HepG2 (cell line): ENCODE data around the gene FAM219A. TPM values are rescaled to one million over a fixed set of nuclear protein-coding genes. Genes with fewer than 3 reads are reported as not detected.

Source experiments
- AHDC1 ChIP-seq: sonication (generic); formaldehyde crosslinking; IDR thresholded peaks from 2 replicates; pipeline ENCODE4 v1.5.1; 2020; ENCODE audit warnings: mild to moderate bottlenecking, missing genetic modification reagents, borderline replicate concordance
- AKNA ChIP-seq: sonication (generic); formaldehyde crosslinking; IDR thresholded peaks from 2 replicates; pipeline ENCODE4 v1.4.0; 2020; ENCODE audit warnings: missing genetic modification reagents, borderline replicate concordance
- BHLHE40 ChIP-seq: IDR thresholded peaks from 2 replicates; pipeline ENCODE4 v1.6.1; 2011; ENCODE audit warnings: low read length, improper control_type of control experiment
- CBX1 ChIP-seq: IDR thresholded peaks from one replicate; pipeline ENCODE4 v1.6.1; 2016; ENCODE audit warnings: antibody characterized with exemption, low read depth
- EEA1 ChIP-seq: sonication (generic); formaldehyde crosslinking; IDR thresholded peaks from 2 replicates; pipeline ENCODE4 v1.5.1; 2020; ENCODE audit warnings: mild to moderate bottlenecking, missing genetic modification reagents, borderline replicate concordance
- EP300 ChIP-seq, 3 experiments: sonication (generic) in 1 of 3; formaldehyde crosslinking in 1 of 3; IDR thresholded peaks; 2 replicates each; pipeline versions ENCODE4 v1.5.1 to v1.6.1; 2011 to 2020; ENCODE audit warnings: low read depth in 2 of 3, low read length in 2 of 3, borderline replicate concordance in 1 of 3, improper control_type of control experiment in 1 of 3, mild to moderate bottlenecking in 1 of 3, missing genetic modification reagents in 1 of 3, moderate library complexity in 1 of 3
- FOXA3 ChIP-seq: IDR thresholded peaks from 2 replicates; pipeline ENCODE4 v1.6.1; 2016; ENCODE audit warnings: missing genetic modification reagents, missing compliant biosample characterization
- GLI4 ChIP-seq: sonication (generic); formaldehyde crosslinking; IDR thresholded peaks from 2 replicates; pipeline ENCODE4 v1.5.1; 2020; ENCODE audit warnings: missing genetic modification reagents, mild to moderate bottlenecking, moderate library complexity, borderline replicate concordance
- MBD4 ChIP-seq: IDR thresholded peaks from 2 replicates; pipeline ENCODE4 v1.6.1; 2012; ENCODE audit warnings: low read length, inconsistent platforms, borderline replicate concordance
- TARDBP ChIP-seq: sonication (generic); formaldehyde crosslinking; IDR thresholded peaks from 2 replicates; pipeline ENCODE4 v1.8.0; 2022; ENCODE audit warnings: mild to moderate bottlenecking, missing genetic modification reagents
- ZNF33A ChIP-seq: sonication (generic); formaldehyde crosslinking; IDR thresholded peaks from 2 replicates; pipeline ENCODE4 v1.5.1; 2020; ENCODE audit warnings: missing genetic modification reagents, mild to moderate bottlenecking, moderate library complexity, borderline replicate concordance
- ZNF446 ChIP-seq: sonication (generic); formaldehyde crosslinking; IDR thresholded peaks from 2 replicates; pipeline ENCODE4 v1.5.0; 2020; ENCODE audit warnings: mild to moderate bottlenecking, missing genetic modification reagents
- polyA plus RNA-seq, 8 experiments: library from polyadenylated mRNA; depleted of rRNA in 3 of 8; stranded (reverse) in 7 of 8; unstranded in 1 of 8; fragments of >200 nt; fragmentation: Illumina TruSeq in 4 of 8; extraction: Trizol in 4 of 8; gene quantifications; 2 replicates each; pipeline versions ENCODE4 v1.2.1 to v1.2.3, GENCODE V29; 2011 to 2016; ENCODE audit warnings: low read depth in 4 of 8, missing spikeins in 1 of 8, mixed read lengths in 1 of 8; ENCODE audit not compliant: insufficient read depth in 1 of 8
- total RNA-seq, 5 experiments: library from RNA; depleted of rRNA; stranded (reverse); fragments of >200 nt; fragmentation: Illumina TruSeq; extraction: Trizol; gene quantifications; 2 replicates each; pipeline ENCODE4 v1.2.3, GENCODE V29; 2016; ENCODE audit warnings: low read depth in 1 of 5
- TF ChIP-seq, protein P1 (sequence below): sonication (generic); formaldehyde crosslinking; IDR thresholded peaks from 2 replicates; pipeline ENCODE4 v1.4.0; 2020; ENCODE audit warnings: missing genetic modification reagents

Gene FAM219A
- total and polyA plus RNA-seq, 2 of the 13 experiments (the other 11 are each of a cell fraction or from before 2014, with no cell fraction given), result 3.9 to 6.4 TPM

DNA sequence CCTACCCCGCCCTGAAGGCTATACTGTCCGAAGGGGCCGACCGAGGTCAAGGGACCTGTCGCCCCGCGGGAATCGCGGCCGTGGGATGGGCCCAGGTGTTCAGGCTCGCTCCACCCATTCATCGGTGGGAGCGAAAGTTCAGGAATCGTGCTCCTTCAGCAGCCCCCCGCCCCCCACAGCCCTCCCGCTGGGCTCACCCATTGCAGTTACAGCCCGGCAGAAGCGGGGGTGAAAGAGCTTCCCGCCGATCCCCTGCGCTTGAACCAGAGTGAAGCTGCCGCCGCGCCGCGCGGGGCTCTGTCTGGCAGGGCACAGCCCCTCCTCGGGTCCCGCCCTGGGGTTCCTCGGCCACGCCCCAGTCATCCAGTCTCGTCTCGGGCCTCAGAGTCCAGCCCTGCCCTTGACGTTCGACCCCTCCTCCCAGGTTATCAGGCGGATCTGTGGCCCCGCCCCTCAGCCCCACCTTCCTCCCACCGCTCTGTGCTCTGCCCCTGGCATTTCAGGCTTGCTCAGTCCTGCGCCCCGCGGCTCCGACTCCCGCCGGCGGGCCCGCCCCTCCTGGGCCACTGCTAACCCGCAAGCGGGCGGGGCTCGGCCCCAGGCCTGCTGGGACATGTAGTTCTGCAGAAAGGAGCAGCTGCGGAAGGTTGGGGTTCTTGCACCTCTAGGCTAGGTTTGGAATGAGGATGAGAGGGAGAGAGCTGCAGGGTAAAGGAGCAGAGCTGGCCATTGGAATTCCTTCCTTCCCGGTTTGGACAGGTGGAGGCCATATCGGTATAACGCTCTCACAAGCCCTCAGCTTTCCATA lies 81.6 kb downstream of the FAM219A start, which contains the start of gene MYORG (continued):
- TF ChIP-seq AKNA (CRISPR knock-in tag), result no peak
- no peak for TF ChIP-seq EEA1 (CRISPR knock-in tag)
- TF ChIP-seq GLI4 (CRISPR knock-in tag), result peak; percentile 27; the same call in 1 of the 2 replicates
- TF ChIP-seq BHLHE40, result no peak
- TF ChIP-seq EP300 (IDR thresholded peaks at IDR 0.05; ENCODE audit: low read depth in 2 of 2, low read length in 2 of 2), result peak in 1 of 2 experiments; percentile 56; a peak in 2 of 4 replicates
- TF ChIP-seq EP300 (CRISPR knock-in tag; IDR thresholded peaks at IDR 0.05; ENCODE audit: borderline replicate concordance), result no peak
- peak; percentile 70 for TF ChIP-seq TARDBP
- TF ChIP-seq, protein P1, sequence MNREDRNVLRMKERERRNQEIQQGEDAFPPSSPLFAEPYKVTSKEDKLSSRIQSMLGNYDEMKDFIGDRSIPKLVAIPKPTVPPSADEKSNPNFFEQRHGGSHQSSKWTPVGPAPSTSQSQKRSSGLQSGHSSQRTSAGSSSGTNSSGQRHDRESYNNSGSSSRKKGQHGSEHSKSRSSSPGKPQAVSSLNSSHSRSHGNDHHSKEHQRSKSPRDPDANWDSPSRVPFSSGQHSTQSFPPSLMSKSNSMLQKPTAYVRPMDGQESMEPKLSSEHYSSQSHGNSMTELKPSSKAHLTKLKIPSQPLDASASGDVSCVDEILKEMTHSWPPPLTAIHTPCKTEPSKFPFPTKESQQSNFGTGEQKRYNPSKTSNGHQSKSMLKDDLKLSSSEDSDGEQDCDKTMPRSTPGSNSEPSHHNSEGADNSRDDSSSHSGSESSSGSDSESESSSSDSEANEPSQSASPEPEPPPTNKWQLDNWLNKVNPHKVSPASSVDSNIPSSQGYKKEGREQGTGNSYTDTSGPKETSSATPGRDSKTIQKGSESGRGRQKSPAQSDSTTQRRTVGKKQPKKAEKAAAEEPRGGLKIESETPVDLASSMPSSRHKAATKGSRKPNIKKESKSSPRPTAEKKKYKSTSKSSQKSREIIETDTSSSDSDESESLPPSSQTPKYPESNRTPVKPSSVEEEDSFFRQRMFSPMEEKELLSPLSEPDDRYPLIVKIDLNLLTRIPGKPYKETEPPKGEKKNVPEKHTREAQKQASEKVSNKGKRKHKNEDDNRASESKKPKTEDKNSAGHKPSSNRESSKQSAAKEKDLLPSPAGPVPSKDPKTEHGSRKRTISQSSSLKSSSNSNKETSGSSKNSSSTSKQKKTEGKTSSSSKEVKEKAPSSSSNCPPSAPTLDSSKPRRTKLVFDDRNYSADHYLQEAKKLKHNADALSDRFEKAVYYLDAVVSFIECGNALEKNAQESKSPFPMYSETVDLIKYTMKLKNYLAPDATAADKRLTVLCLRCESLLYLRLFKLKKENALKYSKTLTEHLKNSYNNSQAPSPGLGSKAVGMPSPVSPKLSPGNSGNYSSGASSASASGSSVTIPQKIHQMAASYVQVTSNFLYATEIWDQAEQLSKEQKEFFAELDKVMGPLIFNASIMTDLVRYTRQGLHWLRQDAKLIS (CRISPR knock-in tag), result no peak
- TF ChIP-seq ZNF446, result 0 out of 2 replicates have a peak, but pooled peaks have one; percentile 33
- TF ChIP-seq AHDC1 (CRISPR knock-in tag), result peak; percentile 31
- peak; percentile 37; the same call in 1 of the 2 replicates for TF ChIP-seq FOXA3 (CRISPR knock-in tag)
- TF ChIP-seq CBX1, result no peak
- no peak for TF ChIP-seq MBD4
- TF ChIP-seq ZNF33A, result no peak
